Ecto neural progenitor cell (in vitro differentiated cells): ENCODE measurements around the gene TAF1C.
"Not testable (repeated sequence)": the region's sequence is repeated elsewhere in the genome, so short reads cannot be mapped to it uniquely, and the experiment has no call there.

ENCODE experiments used
- DNase-seq: peaks from one replicate; pipeline ENCODE4 v3.0.0-alpha.2; 2018; ENCODE audit warnings: low spot score

The TAF1C gene

GRCh38 chr16:84212154-84212553 lies 25.3 kb upstream of the TAF1C start:
- no peak for DNase-seq

DNA sequence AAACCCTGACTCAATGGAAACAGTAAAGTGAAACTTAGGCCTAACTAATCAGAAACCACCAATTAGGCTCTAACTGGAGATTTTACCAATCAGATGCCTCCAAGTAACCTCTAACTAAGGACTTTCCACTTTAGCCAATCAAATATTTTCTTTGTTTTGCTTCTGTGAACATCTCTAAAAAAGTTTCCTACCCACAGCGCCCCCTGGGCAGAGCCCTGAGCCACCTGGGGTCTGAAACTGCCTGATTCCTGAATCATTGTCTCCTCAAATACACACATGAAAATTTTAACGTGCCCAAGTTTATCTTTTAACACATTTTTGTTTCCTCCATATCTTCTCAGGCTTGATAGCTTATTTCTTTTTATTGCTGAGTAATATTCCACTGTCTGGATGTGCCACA lies 23.1 kb upstream of the TAF1C start:
- DNase-seq: no peak

DNA sequence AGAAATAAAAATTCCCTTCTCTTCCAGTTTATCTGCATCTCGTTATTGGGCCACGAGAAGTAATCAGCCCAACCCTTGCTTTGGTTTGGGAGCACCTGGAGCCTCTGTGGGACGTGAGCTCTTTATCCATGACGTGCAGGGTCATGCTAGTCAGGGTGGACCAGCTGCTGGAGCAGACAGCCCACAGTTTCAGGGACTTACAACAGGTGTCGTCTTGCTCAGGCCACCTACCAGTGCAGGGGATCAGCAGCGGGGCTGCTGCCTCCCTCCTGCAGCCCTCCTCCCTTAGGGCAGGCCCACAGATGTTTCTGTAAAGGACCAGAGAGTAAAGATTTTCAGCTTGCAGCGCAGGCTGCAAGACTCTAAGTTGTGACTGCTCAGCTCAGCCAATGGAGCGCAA lies 21.0 kb upstream of the TAF1C start:
- DNase-seq: no peak

GRCh38 chr16:84207251-84207650 lies 20.4 kb upstream of the TAF1C start:
- no peak for DNase-seq

DNA sequence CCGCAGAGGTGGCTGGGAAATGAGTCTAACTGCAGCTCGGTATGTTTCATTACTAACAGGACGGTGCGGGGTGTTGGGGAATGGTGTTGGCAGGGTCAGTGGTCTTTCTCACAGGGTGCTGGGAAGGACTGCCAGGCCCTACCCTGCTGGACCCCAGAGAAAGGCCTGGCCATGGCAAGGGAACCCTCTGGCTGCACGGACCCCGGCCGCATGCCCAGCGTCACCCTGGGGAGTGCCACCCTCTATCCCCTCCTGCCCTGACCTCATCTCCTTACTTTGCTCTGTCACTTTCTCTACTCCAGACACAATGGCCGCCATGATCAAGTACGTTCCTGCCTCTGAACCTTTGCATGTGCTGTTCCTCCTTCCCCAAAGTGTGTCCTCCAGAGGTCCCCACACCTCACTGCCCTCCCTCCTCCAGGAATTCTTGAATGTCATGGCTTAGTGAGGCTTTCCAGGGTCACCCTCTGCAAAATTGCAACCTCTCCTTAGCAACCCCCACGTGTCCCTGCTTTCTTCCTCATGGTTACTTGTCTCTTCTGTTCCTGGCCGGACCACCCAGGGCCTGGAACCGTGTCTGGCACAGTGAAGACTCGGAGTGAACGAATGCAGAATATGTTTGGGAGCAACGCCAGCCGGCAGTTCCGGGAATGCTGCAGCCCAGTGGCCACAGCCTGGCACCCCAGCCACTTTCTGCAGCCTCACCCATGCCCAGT lies 19.3 kb upstream of the TAF1C start:
- no peak for DNase-seq

- DNase-seq: not testable (repeated sequence)
Observed at GRCh38 chr16:84205123-84205522, 18.3 kb upstream of the TAF1C start.

DNA sequence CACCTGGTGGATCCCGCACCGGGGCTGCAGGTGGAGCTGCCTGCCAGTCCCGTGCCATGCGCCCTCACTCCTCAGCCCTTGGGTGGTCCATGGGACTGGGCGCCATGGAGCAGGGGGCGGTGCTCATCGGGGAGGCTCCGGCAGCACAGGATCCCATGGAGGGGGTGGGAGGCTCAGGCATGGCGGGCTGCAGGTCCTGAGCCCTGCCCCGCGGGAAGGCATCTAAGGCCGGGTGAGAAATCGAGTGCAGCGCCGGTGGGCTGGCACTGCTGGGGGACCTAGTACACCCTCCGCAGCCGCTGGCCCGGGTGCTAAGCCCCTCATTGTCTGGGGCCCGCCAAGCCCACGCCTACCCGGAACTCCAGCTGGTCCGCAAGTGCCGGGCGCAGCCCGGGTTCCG lies 17.7 kb upstream of the TAF1C start:
- DNase-seq: not testable (repeated sequence)

DNA sequence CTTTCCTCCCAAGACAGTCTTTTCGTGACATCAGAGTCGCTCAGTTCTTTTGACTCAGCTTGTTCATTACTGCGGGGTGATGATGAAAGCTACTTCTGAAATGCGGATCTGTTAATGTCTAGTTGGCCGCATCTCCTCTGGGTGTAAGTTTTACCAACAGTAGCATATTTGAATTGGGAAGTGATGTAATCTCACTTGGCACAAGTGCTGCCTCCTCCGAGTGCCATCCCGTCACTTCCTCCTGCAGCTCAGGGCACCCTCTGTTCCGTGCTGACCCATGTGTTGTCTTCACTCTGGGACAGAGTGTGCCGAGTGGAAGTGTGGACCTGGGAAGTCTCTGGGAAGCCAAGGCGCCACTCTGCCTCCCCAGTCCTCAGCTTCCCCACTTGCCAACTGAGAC lies 13.0 kb upstream of the TAF1C start:
- DNase-seq: no peak

- no peak for DNase-seq
Observed at GRCh38 chr16:84199097-84199496, 12.2 kb upstream of the TAF1C start.

DNA sequence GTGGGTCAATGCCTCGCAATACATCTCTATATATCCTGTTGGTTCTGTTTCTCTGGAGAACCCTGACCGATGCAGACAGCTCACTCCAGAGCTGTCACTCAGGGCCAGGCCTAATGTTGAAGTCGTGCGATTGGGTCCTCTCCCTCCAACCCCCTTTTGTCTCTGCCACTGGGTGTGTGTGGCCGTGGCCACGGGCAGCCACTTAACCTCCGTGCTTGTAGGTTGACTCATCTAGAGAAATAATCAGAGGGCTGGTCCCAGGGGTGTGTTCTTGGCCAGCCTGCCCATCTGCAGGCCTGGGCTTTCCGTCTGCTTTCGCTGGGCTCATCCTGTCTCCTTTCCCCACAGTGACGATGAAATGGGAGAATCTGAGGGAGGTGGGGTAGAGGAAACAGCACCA lies 11.5 kb upstream of the TAF1C start:
- DNase-seq: no peak

- no peak for DNase-seq
Observed at GRCh38 chr16:84197466-84198128, 10.7 kb upstream of the TAF1C start.

- DNase-seq: no peak
Observed at GRCh38 chr16:84196727-84197394, 10.0 kb upstream of the TAF1C start.

- no peak for DNase-seq
Observed at GRCh38 chr16:84196101-84196500, 9.2 kb upstream of the TAF1C start.

- DNase-seq: no peak
Observed at GRCh38 chr16:84195201-84196093, 8.6 kb upstream of the TAF1C start.

GRCh38 chr16:84194470-84195200 lies 7.8 kb upstream of the TAF1C start:
- no peak for DNase-seq

GRCh38 chr16:84194018-84194417 lies 7.2 kb upstream of the TAF1C start:
- no peak for DNase-seq

DNA sequence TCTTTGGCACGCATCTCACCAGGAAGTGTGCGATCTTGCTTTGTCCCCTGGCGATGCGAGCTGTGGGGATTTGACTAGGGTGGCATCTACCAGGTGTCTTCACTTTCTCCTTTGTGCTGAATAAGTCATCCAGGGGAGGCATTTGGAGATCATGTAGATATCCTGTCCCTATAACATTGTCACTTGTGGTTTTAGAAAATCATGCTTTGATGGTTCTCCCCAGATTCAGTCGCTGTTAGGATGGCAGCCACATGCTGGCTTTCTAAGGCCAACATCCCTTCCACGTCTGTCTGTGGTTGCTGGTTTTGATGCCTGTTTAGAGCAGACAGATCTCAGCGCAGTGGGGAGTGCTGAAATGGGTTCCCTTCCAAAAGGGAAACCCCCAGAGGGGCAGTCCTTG lies 6.6 kb upstream of the TAF1C start:
- no peak for DNase-seq

DNA sequence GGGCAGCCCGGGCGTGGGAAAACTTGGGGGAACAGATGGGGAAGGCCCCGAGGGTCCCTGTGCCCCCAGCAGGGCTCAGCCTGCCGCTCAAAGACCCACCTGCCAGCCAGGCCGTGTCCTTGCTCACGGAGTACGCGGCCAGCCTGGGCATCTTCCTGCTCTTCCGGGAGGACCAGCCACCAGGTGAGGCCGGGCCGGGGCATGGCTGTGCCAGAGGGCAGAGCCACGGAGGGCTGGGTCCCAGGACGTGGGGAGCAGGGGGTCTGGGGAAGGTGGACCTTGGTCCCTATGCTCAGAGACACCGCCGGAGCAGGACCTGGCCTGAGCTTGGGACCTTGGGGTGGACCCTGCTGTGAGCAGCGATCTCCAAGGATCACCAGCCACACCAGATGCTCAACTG lies 4.6 kb upstream of the TAF1C start:
- no peak for DNase-seq

DNA sequence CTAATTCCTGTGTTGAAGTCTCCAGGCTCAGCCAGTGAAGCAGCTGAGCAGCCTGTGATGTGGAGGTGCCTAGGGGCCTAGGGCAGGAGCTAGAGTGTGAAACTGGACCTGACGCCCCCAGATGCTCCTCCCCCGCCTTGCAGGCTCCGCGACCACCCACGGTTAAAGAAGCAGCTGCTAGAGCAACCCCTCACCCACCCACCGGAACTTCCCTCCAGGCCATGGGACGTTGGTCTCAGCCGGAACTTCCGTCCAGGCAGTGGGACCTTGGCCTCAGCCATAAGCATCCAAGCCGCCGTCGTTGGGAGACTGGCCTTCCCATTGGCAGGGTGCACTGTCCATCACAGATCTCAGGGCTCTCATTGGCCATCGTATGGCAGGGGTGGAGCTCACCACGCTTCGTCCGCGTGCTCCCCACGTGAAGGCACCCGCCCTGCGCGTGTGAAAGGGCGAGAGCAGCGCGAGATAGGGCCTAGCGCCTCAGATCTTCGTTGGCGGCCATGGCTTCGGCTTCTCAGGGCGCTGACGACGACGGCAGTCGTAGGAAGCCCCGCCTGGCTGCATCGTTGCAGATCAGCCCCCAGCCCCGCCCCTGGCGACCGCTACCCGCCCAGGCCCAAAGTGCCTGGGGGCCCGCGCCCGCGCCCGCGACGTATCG lies 4.0 kb upstream of the TAF1C start, which contains the start of gene ADAD2:
ADAD2 (plus strand) TSS at position 427 of the 658 bp plus-strand sequence; CDS start at position 501, 74 bp downstream.
- DNase-seq: no peak

DNA sequence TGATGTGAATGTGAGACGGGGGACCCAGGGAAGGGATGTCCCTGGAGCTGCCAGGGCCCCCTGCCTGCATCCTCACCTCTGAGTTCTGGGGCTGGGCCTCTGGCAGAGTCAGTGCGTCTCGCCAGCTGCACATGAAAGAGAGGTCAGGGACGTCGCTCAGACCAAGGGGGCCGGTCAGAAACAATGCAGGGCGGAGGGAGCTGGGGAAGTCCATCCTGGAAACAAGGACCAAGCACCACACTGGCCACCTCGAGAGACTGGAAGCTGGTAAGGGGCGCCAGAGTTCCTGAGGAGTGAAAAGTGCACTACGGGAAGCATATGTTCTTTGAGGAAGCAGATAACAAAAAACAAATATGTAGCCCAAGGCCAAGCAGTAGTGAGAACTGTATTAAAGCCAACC lies 2.1 kb downstream of the TAF1C start:
- DNase-seq: no peak
